HG03354 (cell line): ENCODE measurements around the gene SMCR8.
A peak's percentile ranks its signal among the peaks of the same experiment; 100 is the strongest.
"Not testable (repeated sequence)": the region's sequence is repeated elsewhere in the genome, so short reads cannot be mapped to it uniquely, and the experiment has no call there.

Experiments used
- ATAC-seq: cut with Tn5 transposase; IDR thresholded peaks from one replicate; pipeline ENCODE4 v1.9.1; 2021; ENCODE audit warnings: mild to moderate bottlenecking; ENCODE audit not compliant: unreplicated experiment, poor library complexity, severe bottlenecking

SMCR8 gene, protein sequence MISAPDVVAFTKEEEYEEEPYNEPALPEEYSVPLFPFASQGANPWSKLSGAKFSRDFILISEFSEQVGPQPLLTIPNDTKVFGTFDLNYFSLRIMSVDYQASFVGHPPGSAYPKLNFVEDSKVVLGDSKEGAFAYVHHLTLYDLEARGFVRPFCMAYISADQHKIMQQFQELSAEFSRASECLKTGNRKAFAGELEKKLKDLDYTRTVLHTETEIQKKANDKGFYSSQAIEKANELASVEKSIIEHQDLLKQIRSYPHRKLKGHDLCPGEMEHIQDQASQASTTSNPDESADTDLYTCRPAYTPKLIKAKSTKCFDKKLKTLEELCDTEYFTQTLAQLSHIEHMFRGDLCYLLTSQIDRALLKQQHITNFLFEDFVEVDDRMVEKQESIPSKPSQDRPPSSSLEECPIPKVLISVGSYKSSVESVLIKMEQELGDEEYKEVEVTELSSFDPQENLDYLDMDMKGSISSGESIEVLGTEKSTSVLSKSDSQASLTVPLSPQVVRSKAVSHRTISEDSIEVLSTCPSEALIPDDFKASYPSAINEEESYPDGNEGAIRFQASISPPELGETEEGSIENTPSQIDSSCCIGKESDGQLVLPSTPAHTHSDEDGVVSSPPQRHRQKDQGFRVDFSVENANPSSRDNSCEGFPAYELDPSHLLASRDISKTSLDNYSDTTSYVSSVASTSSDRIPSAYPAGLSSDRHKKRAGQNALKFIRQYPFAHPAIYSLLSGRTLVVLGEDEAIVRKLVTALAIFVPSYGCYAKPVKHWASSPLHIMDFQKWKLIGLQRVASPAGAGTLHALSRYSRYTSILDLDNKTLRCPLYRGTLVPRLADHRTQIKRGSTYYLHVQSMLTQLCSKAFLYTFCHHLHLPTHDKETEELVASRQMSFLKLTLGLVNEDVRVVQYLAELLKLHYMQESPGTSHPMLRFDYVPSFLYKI

GRCh38 chr17:18314731-18315561, at the start of gene SMCR8, which contains the start of gene TOP3A:
SMCR8 (plus strand) TSS chr17:18315293; CDS start chr17:18315790, 497 bp downstream.
TOP3A (minus strand) TSS chr17:18314994; CDS start chr17:18314778, 216 bp downstream.
- ATAC-seq, result peak; percentile 87

DNA sequence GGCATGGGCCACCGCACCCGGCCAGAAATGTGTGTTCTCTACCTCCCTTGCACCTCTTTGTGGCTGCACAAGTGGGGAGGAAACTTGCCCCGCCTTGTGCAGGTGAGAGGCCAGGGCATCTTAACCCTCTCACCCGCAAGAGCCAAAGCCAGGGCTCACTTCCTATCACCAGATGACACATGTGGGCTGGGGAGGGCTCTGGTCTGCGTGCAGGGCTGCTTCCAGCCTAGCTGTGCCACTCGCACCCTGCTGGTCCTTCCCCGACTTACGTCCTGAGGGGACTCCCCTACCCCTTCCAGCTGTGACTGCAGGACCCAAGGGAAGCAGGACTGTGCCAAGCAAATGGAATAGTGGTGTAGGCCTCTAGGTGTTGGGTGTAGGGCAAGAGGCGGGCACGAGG, 47.7 kb upstream of the SMCR8 start:
- no peak for ATAC-seq

- ATAC-seq, result no peak
Observed at GRCh38 chr17:18267927-18268711, 47.0 kb upstream of the SMCR8 start.

DNA sequence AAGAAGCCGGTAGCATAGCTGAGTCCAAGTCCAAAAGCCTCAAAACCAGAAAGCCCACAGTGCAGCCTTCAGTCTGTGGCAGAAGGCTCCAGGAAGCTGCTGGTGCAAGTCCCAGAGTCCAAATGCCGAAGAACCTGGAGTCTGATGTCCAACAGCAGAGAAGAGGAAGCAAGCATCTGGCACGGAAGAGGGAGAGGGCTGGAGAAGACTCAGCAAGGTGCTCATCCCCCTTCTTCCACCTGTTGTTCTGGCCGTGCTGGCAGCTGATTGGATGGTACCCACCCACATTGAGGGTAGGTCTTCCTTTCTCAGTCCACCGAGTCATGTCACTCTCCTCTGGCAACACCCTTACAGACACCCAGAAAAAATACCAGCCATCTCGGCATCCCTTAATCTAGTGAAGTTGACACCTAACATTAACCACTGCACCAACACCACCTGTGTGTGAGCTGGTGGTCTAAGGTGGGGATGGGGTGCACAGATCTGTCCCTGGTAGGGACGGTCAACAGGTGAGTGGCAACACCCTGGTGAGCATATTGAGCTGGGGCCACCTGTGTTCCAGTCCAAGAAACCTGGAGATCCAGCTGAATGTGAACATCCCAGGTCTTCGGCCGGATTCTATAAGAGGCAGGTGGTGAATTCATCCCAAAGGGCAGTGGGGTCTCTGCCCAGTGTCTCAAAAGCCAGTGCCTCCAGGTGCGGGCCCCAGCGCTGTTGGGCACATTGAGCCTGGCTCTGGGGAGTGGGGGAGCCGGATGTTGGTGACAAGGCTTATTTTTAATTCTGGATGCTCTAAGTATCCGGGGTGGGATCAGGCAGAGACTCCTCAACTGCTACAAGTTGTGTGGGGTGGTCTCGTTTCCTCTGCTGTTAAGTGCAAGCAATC, 44.8 kb upstream of the SMCR8 start:
- no peak for ATAC-seq

- no peak for ATAC-seq
Observed at GRCh38 chr17:18277076-18277475, 38.0 kb upstream of the SMCR8 start.

GRCh38 chr17:18278867-18279266, 36.2 kb upstream of the SMCR8 start:
- no peak for ATAC-seq

GRCh38 chr17:18280249-18280648, 34.8 kb upstream of the SMCR8 start:
- ATAC-seq, result no peak

DNA sequence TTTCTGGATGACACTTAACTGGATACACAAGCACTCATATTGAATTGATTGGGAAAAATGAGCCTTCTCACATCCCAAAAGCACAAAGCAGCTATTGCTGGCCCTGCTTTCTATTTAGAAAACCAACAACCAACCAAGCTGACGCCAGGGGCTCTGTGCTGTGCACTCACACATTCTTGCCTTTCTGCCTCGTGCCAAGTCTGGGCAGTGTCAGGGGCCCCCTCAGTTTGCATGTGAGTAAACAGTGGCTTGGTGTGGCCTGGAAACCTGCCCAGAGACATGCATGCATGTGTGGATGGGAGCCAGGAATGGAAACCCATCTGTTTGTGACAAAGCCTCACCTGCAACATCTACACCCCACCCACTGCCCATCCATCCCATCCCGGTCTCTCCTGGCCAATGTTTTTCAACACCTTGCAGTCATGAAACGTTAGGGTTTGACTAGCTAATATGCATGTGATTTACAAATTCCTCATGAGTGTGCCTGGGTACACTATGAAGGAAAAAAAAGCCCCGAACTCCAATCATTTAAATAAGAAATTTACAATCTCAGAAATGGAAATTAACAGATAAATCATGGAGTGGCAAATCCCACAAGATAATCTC, 34.2 kb upstream of the SMCR8 start:
- ATAC-seq, result no peak

DNA sequence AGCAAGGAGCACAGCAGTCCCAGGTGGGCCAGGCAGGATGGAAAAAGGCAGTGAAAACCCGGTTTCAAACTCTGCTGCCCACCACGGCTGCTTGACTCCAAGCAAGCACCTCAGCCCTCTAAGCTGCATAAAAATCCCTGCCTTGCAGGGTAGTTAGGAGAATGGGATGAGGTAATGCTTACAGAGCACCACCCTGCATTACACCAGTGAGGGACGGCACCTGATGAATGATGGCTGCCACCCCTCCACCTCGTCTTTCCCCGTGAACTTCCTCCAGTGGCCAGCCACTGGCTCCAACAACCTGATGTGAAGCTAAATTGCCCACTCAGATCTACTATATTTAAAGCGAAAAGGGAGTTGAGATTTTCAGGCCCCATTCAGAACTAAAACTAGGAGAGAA, 33.3 kb upstream of the SMCR8 start:
- ATAC-seq, result no peak

GRCh38 chr17:18285296-18285695, 29.8 kb upstream of the SMCR8 start:
- ATAC-seq, result no peak

GRCh38 chr17:18291718-18292540, 23.2 kb upstream of the SMCR8 start:
- no peak for ATAC-seq

DNA sequence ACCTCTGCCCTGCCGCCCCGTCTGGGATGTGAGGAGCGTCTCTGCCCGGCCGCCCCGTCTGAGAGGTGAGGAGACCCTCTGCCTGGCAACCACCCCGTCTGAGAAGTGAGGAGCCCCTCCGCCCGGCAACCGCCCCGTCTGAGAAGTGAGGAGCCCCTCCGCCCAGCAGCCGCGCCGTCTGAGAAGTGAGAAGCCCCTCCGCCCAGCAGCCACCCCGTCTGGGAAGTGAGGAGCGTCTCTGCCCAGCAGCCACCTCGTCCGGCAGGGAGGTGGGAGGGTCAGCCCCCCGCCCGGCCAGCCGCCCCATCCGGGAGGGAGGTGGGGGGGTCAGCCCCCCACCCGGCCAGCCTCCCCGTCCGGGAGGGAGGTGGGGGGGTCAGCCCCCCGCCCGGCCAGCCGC, 17.0 kb upstream of the SMCR8 start:
- ATAC-seq, result not testable (repeated sequence)

DNA sequence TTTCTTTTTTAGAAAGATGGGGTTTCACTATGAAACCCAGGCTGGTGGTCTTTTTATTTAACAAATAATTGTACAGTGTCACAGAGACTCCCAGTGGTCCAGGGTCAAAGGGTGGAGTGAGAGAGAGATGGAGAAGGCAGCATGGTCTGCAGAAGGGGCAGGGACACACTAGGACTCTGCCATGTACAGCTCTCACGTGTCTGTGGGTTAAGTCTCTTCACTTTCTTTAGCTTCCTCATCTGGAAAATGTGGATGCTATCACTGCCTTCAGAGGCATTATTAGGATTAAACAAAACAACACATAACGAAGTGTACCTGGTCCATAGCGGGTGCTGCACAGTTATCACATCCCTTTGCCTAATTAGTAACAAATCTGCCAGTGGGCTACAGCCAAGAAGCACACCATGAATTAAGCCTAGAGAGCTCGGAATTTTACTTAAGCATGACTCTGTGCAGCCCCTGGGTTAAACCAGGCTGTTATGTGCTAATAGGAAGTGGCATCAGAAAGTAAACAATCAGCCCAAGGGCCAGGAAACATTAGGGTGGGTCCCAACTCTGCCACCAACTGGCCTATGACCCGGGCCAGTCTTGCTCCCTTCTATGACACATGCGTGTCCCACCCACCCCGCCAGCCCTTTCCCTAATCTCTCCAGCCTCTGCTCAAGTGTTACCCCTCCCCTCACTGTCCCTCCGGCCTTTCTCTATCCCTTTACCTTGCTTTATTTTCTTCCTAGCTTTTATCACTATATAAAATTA, 14.2 kb upstream of the SMCR8 start:
- no peak for ATAC-seq

DNA sequence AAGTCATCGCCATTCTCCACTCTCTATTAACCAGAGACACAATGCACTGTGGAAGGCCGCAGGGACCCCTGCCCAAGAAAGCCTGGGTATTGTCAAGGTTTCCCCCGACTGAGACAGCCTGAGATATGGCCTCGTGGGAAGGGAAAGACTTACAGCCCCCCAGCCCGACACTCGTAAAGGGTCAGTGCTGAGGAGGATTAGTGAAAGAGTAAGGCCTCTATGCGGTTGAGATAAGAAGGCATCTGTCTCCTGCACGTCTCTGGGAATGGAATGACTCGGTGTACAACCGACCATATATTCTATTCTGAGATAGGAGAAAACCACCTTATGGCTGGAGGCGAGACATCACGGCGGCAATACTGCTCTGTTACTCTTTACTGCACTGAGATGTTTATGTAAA, 11.9 kb upstream of the SMCR8 start:
- ATAC-seq, result not testable (repeated sequence)

DNA sequence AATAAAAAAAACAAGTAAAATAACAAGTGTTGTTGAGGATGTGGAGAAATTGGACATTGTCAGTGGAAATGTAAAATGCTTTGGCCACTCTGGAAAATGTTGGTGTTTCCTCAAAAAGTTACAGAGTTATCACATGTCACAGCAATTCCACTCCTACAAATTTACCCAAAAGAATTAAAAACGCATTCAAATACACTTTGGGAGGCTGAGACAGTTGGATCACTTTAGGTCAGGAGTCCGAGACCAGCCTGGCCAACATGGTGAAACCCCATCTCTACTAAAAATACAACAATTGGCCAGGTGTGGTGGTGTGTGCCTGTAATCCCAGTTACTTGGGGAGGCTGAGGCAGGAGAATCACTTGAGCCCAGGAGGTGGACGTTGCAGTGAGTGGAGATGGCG, 5.9 kb upstream of the SMCR8 start:
- no peak for ATAC-seq

DNA sequence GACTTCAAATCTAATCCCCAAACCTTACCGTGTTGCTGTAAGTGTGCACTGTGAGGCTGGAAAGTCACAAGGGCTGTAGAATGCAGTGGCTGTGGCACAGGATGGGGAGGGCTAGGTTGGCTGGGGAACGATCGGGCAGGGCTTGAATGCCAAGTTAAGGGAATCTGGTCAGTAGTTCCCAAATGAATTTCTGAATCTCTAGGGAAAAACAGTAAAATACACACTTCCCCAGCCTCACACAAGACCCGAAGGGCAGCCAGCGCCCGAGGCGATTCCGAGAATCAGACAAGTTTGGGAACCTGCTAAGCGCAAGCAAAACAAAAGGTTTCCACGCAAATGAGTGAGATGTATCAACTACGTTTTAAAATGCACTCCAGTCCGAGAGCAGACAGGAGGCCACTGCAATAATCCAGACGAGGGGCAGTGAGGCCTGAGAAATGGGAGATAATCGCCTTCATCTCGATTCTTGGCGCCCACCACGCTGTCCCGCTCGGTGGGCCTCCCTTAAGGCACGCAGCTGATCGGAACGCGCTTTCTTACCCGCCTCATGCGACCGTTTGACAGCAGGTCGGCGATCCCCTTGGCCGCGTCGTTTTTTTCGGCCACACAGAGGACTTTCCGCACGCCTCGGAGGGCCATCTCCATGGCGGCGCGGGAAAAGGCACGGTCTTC, 898 bp upstream of the SMCR8 start:
- ATAC-seq, result no peak
